Esophagus mucosa (tissue), 1 donor: ENCODE results near the gene ADAMTS17. TPM values are rescaled to one million over a fixed set of nuclear protein-coding genes. Genes with fewer than 3 reads are reported as not detected.

Source experiments
- ATAC-seq: fragments of 200-7000 bp; cut with Tn5 transposase; one replicate; pipeline ENCODE4 v1.9.1; 2020
- total RNA-seq: library from RNA; stranded (reverse); gene quantifications from one replicate; pipeline ENCODE4 v1.2.4, GENCODE V29; 2023
- donor health status: DM: yes; HTN: yes; CAD: no.

ADAMTS17 gene
- total RNA-seq, 1 donor from 2014 or later = 4.0 TPM

- ATAC-seq = peak; percentile 72
Measured at GRCh38 chr15:100043068-100043641, 298.6 kb downstream of the ADAMTS17 start.

- no peak for ATAC-seq
Measured at GRCh38 chr15:100042558-100042957, 299.2 kb downstream of the ADAMTS17 start.

GRCh38 chr15:100041127-100041828 is 300.5 kb downstream of the ADAMTS17 start:
- ATAC-seq = no peak

- no peak for ATAC-seq
Measured at GRCh38 chr15:100039994-100040393, 301.8 kb downstream of the ADAMTS17 start.

GRCh38 chr15:100038736-100039135 is 303.0 kb downstream of the ADAMTS17 start:
- no peak for ATAC-seq

GRCh38 chr15:100037901-100038300 is 303.9 kb downstream of the ADAMTS17 start:
- no peak for ATAC-seq

- ATAC-seq = no peak
Measured at GRCh38 chr15:100036015-100036414, 305.8 kb downstream of the ADAMTS17 start.

GRCh38 chr15:100034191-100034590 is 307.6 kb downstream of the ADAMTS17 start:
- peak; percentile 8 for ATAC-seq

GRCh38 chr15:100033140-100033857 is 308.5 kb downstream of the ADAMTS17 start:
- ATAC-seq = no peak

GRCh38 chr15:100032358-100033085 is 309.3 kb downstream of the ADAMTS17 start:
- no peak for ATAC-seq

- no peak for ATAC-seq
Measured at GRCh38 chr15:100031665-100032357, 310.0 kb downstream of the ADAMTS17 start.

GRCh38 chr15:100030586-100031229 is 311.1 kb downstream of the ADAMTS17 start:
- ATAC-seq = no peak

GRCh38 chr15:100029868-100030479 is 311.8 kb downstream of the ADAMTS17 start:
- no peak for ATAC-seq

GRCh38 chr15:100029045-100029444 is 312.7 kb downstream of the ADAMTS17 start:
- no peak for ATAC-seq

- ATAC-seq = no peak
Measured at GRCh38 chr15:100026041-100026440, 315.7 kb downstream of the ADAMTS17 start.

GRCh38 chr15:100022806-100023205 is 319.0 kb downstream of the ADAMTS17 start:
- no peak for ATAC-seq

- no peak for ATAC-seq
Measured at GRCh38 chr15:100022391-100022790, 319.4 kb downstream of the ADAMTS17 start.

- no peak for ATAC-seq
Measured at GRCh38 chr15:100021653-100022052, 320.1 kb downstream of the ADAMTS17 start.

GRCh38 chr15:100020614-100021013 is 321.2 kb downstream of the ADAMTS17 start:
- no peak for ATAC-seq

- ATAC-seq = peak; percentile 52
Measured at GRCh38 chr15:100020189-100020588, 321.6 kb downstream of the ADAMTS17 start.

- ATAC-seq = no peak
Measured at GRCh38 chr15:100019601-100020000, 322.2 kb downstream of the ADAMTS17 start.
